Activated CD4-positive, alpha-beta memory T cell treated with anti-CD3 and anti-CD28 coated beads for 36 hours (primary cell): ENCODE measurements around the gene LSM14B. TPM values are rescaled to one million over a fixed set of nuclear protein-coding genes. Genes with fewer than 3 reads are reported as not detected.
"Not testable (repeated sequence)": the region's sequence is repeated elsewhere in the genome, so short reads cannot be mapped to it uniquely, and the experiment has no call there.

Source experiments
- CTCF ChIA-PET: fragments of 350-600 bp; sonication (Branson Sonifier 250); formaldehyde crosslinking; loops from one replicate; lab custom pipeline; 2021; ENCODE audit warnings: antibody characterized with exemption, inconsistent platforms; lab: Charles Lee
- POLR2A ChIA-PET: fragments of 350-600 bp; sonication (Branson Sonifier 250); formaldehyde crosslinking; loops from one replicate; lab custom pipeline; 2021; ENCODE audit warnings: antibody characterized with exemption; lab: Charles Lee
- DNase-seq: peaks from one replicate; pipeline ENCODE4 v3.0.0-alpha.2; 2020
- H3K27ac Mint-ChIP-seq: one replicate; pipeline ENCODE4 v1.8.0; 2021; ENCODE audit warnings: mixed read lengths
- H3K27me3 Mint-ChIP-seq: one replicate; pipeline ENCODE4 v1.8.0; 2021; ENCODE audit warnings: mixed read lengths
- H3K36me3 Mint-ChIP-seq: one replicate; pipeline ENCODE4 v1.8.0; 2021; ENCODE audit warnings: mixed read lengths
- H3K4me1 Mint-ChIP-seq: one replicate; pipeline ENCODE4 v1.8.0; 2021; ENCODE audit warnings: low read depth, mixed read lengths
- H3K4me3 Mint-ChIP-seq: one replicate; pipeline ENCODE4 v1.8.0; 2021; ENCODE audit warnings: mild to moderate bottlenecking, mixed read lengths
- H3K9me3 Mint-ChIP-seq: one replicate; pipeline ENCODE4 v1.8.0; 2021; ENCODE audit warnings: mixed read lengths
- intact Hi-C: fragments of 100-400 bp; cut with micrococcal nuclease; formaldehyde crosslinking; loops from one replicate; pipeline ENCODE4 v1.15.1; 2023
- total RNA-seq, 2 experiments: library from RNA; stranded (reverse); gene quantifications; one replicate each; pipeline ENCODE4 v1.2.3, GENCODE V29; 2021

The LSM14B gene
- total RNA-seq: 10 to 100 TPM; 33.4 to 35.1 TPM

- Mint-ChIP-seq H3K36me3 (peaks cover 23% of the 10 kb centered on the region), H3K27ac (peak within 1 kb of the TSS; percentile 95), H3K4me1 (peaks cover 49% of the 10 kb centered on the region), H3K9me3 (peaks cover 4% of the 10 kb centered on the region), H3K27me3 (no peaks in the 10 kb centered on the region), H3K4me3 (peak within 1 kb of the TSS; percentile 86)
- POLR2A ChIA-PET: interaction anchor here (0.6 to 2.6 kb wide), 7 partner anchors 11 to 1858 kb away, joined by 3 to 15 read pairs (median 4); partner anchors contain the start of genes PSMA7, SAMD10, SS18L1 and TAF4
- intact Hi-C loops: loop anchor here (1.0 to 5.0 kb wide), 5 partner anchors 20 to 180 kb away; partner anchors contain the start of gene ADRM1
- CTCF ChIA-PET: interaction anchor here (1.0 to 3.2 kb wide), 6 partner anchors 11 to 117 kb away, joined by 3 to 16 read pairs (median 6); partner anchors contain the start of genes PSMA7 and SS18L1
- DNase-seq: peak; percentile 97
Observed at GRCh38 chr20:62121776-62122653, at the start of gene LSM14B. LSM14B (plus strand) TSS chr20:62122475; CDS start chr20:62122667, 192 bp downstream.

GRCh38 chr20:62073323-62073722, 49.0 kb upstream of the LSM14B start:
- H3K9me3 Mint-ChIP-seq: peaks cover 34% of the 10 kb centered on the region

GRCh38 chr20:62079166-62079565, 43.1 kb upstream of the LSM14B start:
- CTCF ChIA-PET: no interaction called here

More at GRCh38 chr20:62073323-62073722, 49.0 kb upstream of the LSM14B start:
- no peak for DNase-seq
- intact Hi-C loops: no loop called here
- peaks cover 1% of the 10 kb centered on the region for H3K27me3 Mint-ChIP-seq
- H3K36me3 Mint-ChIP-seq: peaks cover 16% of the 10 kb centered on the region
- ChIA-PET POLR2A (no interaction called here), CTCF (interaction anchor here (1.3 kb wide), 1 partner anchor 62 kb away, joined by 4 read pairs; no protein-coding TSS in a partner anchor)
- no peak overlapping the region for H3K27ac Mint-ChIP-seq
- H3K4me1 Mint-ChIP-seq: no peaks in the 10 kb centered on the region
- no peak overlapping the region for H3K4me3 Mint-ChIP-seq

GRCh38 chr20:62080249-62080990, 41.9 kb upstream of the LSM14B start:
- POLR2A ChIA-PET: no interaction called here
- DNase-seq: no peak
- H3K4me1 Mint-ChIP-seq: no peaks in the 10 kb centered on the region

More at GRCh38 chr20:62079166-62079565, 43.1 kb upstream of the LSM14B start:
- H3K27ac Mint-ChIP-seq: no peak overlapping the region
- peaks cover 21% of the 10 kb centered on the region for H3K9me3 Mint-ChIP-seq
- intact Hi-C loops: no loop called here
- H3K4me1 Mint-ChIP-seq: no peaks in the 10 kb centered on the region
- peaks cover 2% of the 10 kb centered on the region for H3K27me3 Mint-ChIP-seq
- no peak for DNase-seq
- no peak overlapping the region for H3K4me3 Mint-ChIP-seq
- peaks cover 9% of the 10 kb centered on the region for H3K36me3 Mint-ChIP-seq
- POLR2A ChIA-PET: no interaction called here

GRCh38 chr20:62083312-62083711, 39.0 kb upstream of the LSM14B start:
- DNase-seq: no peak
- POLR2A ChIA-PET: no interaction called here
- Mint-ChIP-seq H3K36me3 (no peaks in the 10 kb centered on the region), H3K27me3 (peaks cover 7% of the 10 kb centered on the region), H3K9me3 (peaks cover 3% of the 10 kb centered on the region), H3K4me3 (no peak overlapping the region), H3K4me1 (no peaks in the 10 kb centered on the region), H3K27ac (no peak overlapping the region)
- CTCF ChIA-PET: no interaction called here
- intact Hi-C loops: no loop called here

More at GRCh38 chr20:62080249-62080990, 41.9 kb upstream of the LSM14B start:
- intact Hi-C loops: no loop called here
- Mint-ChIP-seq H3K36me3 (peaks cover 7% of the 10 kb centered on the region), H3K27me3 (peaks cover 8% of the 10 kb centered on the region), H3K9me3 (peaks cover 15% of the 10 kb centered on the region), H3K4me3 (no peak overlapping the region), H3K27ac (no peak overlapping the region)
- CTCF ChIA-PET: no interaction called here

GRCh38 chr20:62084224-62084623, 38.1 kb upstream of the LSM14B start:
- DNase-seq, H3K27ac Mint-ChIP-seq, CTCF ChIA-PET, H3K27me3 Mint-ChIP-seq, H3K9me3 Mint-ChIP-seq, H3K4me1 Mint-ChIP-seq, intact Hi-C loops, H3K36me3 Mint-ChIP-seq, POLR2A ChIA-PET, H3K4me3 Mint-ChIP-seq: not testable (repeated sequence)

- ChIA-PET POLR2A (no interaction called here), CTCF (no interaction called here)
- intact Hi-C loops: no loop called here
- peaks cover 3% of the 10 kb centered on the region for H3K9me3 Mint-ChIP-seq
- no peaks in the 10 kb centered on the region for H3K36me3 Mint-ChIP-seq
- H3K27ac Mint-ChIP-seq: no peak overlapping the region
- DNase-seq: no peak
- peaks cover 6% of the 10 kb centered on the region for H3K27me3 Mint-ChIP-seq
- no peak overlapping the region for H3K4me3 Mint-ChIP-seq
- no peaks in the 10 kb centered on the region for H3K4me1 Mint-ChIP-seq
Observed at GRCh38 chr20:62085206-62085605, 37.1 kb upstream of the LSM14B start.

- H3K4me3 Mint-ChIP-seq: no peak overlapping the region
Observed at GRCh38 chr20:62087227-62087626, 35.0 kb upstream of the LSM14B start.

GRCh38 chr20:62087632-62088031, 34.6 kb upstream of the LSM14B start:
- no peak for DNase-seq
- CTCF ChIA-PET: no interaction called here
- peaks cover 6% of the 10 kb centered on the region for H3K27me3 Mint-ChIP-seq
- H3K36me3 Mint-ChIP-seq: no peaks in the 10 kb centered on the region
- no peak overlapping the region for H3K27ac Mint-ChIP-seq
- H3K9me3 Mint-ChIP-seq: peaks cover 5% of the 10 kb centered on the region
- H3K4me1 Mint-ChIP-seq: no peaks in the 10 kb centered on the region
- intact Hi-C loops: no loop called here
- H3K4me3 Mint-ChIP-seq: no peak overlapping the region
- POLR2A ChIA-PET: no interaction called here

More at GRCh38 chr20:62087227-62087626, 35.0 kb upstream of the LSM14B start:
- ChIA-PET POLR2A (no interaction called here), CTCF (no interaction called here)
- H3K36me3 Mint-ChIP-seq: no peaks in the 10 kb centered on the region
- intact Hi-C loops: no loop called here
- no peaks in the 10 kb centered on the region for H3K4me1 Mint-ChIP-seq
- H3K9me3 Mint-ChIP-seq: peaks cover 5% of the 10 kb centered on the region
- no peak for DNase-seq
- peaks cover 6% of the 10 kb centered on the region for H3K27me3 Mint-ChIP-seq
- no peak overlapping the region for H3K27ac Mint-ChIP-seq

- peak; percentile 16 for DNase-seq
- H3K27ac Mint-ChIP-seq: no peak overlapping the region
- H3K36me3 Mint-ChIP-seq: no peaks in the 10 kb centered on the region
- CTCF ChIA-PET: no interaction called here
- intact Hi-C loops: no loop called here
- peaks cover 5% of the 10 kb centered on the region for H3K9me3 Mint-ChIP-seq
- POLR2A ChIA-PET: no interaction called here
- H3K4me1 Mint-ChIP-seq: no peaks in the 10 kb centered on the region
- H3K27me3 Mint-ChIP-seq: peaks cover 6% of the 10 kb centered on the region
- H3K4me3 Mint-ChIP-seq: no peak overlapping the region
Observed at GRCh38 chr20:62088258-62089127, 33.8 kb upstream of the LSM14B start.

- Mint-ChIP-seq H3K27me3 (peaks cover 6% of the 10 kb centered on the region), H3K9me3 (peaks cover 5% of the 10 kb centered on the region), H3K27ac (no peak overlapping the region), H3K4me3 (no peak overlapping the region), H3K4me1 (no peaks in the 10 kb centered on the region), H3K36me3 (no peaks in the 10 kb centered on the region)
- intact Hi-C loops: no loop called here
- ChIA-PET POLR2A (no interaction called here), CTCF (no interaction called here)
- DNase-seq: no peak
Observed at GRCh38 chr20:62089393-62089792, 32.9 kb upstream of the LSM14B start.
